HG03520 (cell line): ENCODE data around the gene BCL2.

ENCODE experiments used
- ATAC-seq: cut with Tn5 transposase; IDR thresholded peaks from one replicate; pipeline ENCODE4 v1.9.1; 2021; ENCODE audit warnings: mild to moderate bottlenecking, moderate library complexity; ENCODE audit not compliant: unreplicated experiment

Gene BCL2

DNA sequence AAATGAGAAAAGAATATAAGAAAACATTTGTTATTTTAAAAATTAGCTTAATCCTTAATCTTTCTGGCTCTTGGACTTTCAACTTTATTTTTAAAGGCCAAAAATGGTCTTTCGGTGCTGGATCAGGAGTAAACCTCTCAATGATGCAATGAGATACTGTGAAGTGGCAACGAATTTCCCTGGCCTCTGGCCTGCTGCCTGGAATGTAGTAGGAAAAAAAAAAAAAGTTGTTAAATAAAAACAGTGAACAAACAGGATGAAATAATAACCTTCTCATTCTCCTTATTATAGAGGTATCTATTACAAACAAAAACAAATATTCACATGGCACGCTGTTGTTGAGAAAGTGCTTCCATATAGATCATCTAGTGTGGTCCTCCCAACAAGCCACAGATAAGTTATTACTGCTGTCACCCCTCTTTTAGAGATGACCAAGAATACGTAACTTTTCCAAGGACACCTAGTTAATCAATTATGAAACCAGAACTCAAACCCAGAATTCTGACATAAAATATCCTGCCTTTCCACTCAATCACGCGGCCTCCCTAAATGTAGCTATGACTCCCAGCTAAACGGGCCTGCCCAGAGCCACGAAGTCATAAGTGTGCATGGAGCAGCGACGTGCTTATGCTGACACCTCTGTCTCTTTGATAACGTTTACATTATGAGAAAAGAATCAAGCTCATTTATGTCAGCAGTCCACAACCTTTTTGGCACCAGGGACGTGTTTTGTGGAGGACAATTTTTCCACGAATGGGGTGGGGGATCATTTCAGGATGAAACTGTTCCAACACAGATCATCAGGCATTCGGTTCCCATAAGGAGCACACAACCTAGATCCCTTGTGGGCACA is 170.9 kb downstream of the BCL2 start:
- no peak for ATAC-seq

DNA sequence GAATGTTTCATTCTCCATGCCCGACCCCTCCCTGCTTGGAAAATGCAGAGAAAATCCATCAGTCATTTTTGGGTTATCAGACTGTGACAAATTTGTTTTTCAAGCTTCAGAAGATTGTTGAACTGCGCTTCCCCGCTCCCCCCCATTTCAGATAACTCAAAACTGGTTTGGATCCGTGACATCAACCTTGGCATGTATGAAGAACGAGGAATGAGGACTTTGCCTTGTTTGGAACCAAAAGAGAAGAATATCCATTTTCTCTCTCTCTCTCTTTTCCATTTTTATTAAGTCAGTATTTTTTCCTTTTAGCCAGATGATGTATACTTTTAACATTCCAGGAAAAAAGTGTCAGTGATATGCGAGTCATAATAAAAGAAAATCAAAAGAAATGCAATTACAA is 171.6 kb downstream of the BCL2 start:
- ATAC-seq: no peak

DNA sequence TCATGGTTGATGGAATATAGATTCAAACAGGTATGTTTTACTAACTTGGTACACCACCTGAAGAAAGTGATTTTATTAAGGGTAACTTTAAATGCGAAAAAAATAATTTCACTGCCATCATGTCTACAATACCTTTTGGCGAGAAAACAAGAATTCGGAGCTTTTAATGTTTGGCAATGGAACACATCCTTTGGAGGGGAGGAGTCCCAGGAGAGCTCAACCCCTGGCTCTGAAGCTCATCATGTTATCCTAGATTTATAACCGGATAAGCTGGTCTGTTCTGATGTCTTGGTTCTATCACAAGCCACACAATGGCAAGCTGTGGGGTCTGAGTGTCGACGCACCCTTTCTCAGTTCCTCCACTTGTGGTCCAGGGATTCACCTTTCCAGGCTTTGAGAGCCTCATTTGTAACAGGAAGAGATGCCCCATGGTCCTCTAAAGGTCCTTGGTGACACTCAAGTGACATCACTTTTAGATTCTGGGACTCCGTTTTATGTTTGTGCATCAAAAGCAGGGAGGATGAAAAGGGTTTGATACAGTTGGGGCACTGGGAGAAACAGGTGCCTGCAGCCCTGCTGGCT is 172.7 kb downstream of the BCL2 start:
- no peak for ATAC-seq

DNA sequence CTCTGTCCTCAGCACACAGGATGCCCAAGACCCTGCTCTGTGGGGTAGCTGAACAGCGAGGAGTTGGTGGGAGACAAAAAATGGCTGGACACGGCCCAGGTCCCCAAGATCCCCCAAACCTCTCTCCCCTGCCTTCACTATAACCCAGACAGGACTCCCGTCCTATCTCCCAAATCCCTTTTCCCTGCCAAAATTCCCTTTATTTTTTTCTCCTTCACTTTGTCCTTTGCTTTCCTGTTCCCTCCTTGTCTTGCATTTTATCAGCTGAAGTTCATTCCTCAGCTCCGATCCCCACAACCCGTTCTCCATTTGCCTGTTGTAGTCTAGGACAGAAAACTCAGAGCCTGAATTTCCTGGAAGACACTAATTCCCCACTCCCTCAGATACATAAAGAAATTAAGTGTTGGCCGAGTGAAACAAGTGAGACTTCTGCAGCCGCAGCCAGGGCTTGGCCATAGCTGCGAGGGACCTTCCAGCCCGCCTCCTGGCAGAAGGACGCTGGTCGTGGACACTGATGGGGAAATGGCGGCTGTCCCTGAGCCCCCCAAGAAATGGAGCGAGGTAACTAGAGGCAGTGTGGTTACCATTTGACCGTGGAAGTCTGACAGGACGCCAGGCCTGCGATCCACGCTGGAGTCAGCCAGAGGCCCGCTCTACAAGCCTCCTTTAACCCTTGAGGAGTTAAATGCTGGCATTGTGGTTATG is 173.6 kb downstream of the BCL2 start:
- ATAC-seq: no peak

DNA sequence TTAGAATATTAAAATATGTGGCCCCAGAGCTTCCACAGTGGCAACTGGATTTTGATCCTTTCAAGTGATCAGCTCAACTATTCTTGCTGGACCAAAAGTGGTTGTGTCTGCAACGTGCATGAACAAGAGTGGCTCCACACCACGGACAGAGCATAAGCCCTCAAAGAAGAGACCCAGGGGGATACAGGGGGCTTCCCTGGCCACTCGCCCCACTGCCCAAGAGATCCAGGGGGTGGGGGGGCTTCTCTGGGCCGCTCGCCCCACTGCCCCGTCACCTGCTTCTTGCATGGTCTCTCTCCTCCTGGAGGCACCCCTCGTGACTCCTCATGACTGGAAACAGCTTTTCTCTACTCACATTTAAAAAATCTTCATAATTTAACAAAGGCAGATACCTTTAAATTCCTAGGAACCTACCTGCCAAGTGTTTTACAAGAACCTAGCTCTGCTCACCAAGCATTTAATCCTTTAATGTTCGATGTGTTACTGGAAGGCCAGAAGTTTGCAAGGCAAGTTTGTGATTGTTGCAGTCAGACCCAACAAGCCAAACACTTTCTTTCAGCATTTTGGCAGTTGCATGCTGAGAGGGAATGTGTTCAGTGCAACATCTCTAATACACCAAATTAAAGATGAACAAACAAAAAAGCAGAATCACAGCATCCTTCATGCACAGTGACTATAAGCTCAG is 174.3 kb downstream of the BCL2 start:
- no peak for ATAC-seq

DNA sequence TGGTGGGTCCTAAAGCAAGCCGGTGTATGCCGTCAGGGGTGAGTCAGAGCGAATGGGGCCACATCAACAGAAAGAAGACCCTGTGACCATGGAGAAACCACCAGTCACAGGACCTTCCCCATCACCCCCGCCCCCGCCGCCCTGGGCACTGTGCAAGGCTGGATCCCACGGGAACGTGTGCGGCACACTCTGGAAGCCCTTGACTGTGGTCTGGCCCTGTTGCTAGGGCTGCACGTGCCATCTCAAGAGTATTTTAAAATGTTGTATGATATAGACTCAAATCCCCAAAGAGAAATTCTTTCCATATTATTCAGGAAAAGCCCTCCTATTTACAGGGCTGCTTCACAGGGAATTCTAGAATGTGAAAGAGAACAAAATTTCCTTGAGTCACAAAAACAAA is 174.8 kb downstream of the BCL2 start:
- ATAC-seq: no peak

DNA sequence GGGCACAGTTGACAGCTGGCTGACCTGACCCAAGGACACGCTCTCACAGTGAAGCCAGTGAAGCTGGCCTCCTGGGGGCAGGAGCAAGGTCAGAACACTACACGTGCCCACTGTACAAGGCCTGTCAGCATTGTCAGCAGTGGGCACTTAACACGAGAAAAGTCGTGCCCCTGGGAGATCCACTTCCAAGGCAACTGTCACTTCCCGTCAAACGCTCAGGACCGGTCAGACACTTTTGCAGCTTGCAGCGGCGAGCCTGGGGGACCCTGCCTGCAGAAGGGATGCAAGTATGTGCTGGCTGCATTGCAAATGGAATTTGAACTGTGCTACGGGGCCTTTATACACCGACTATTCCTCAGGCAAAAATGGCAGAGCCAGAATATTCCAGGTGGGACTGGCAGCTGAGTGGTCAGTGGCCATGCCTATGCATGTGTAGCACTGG is 176.2 kb downstream of the BCL2 start:
- no peak for ATAC-seq

DNA sequence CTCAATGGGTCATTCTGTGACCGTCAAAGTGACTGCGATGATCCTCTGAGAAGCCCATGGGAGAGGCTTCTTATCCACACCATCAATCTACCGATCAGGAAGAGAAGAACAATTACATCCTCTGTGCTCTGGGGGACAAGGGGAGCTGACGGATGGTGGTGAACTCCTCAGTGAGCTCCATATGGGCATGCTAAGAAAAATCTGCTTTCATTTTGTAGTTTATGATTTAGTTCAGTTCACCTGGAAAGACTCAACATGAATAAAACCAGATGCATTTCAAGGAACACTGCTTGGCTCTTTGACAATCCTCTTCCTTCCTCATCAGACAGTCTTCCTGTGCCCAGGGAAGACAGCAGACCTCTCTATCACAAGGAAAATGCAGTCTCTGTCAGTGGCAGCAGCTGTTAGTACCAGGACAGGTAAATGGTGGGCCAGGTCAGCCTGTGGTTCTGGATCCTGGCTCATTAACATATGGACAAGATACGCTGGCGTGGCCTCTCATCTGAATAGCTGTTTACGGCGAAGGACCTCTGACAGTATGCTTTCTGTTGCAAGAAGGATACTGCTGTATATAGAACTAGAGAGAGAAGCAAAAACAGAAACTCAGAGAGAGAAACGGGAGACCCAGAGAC is 176.9 kb downstream of the BCL2 start:
- no peak for ATAC-seq

DNA sequence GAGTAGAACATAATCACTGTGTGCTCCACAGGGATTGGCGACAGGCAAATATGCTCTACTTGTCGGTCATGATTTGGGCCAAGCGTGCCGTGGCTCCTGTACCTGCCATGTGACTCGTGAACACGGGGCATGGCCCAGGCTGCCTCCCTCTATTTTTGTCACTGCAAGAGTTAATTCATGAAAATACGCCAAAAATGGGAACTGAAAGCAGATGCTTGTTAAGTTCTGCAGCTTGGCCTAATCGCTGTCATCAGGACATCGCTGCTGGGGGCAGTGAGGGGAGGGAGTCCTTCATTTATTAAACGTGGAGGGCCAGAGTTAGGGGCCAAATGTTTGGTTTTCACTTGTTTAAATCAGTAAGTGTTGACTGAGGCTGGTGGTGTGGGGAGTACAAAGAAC is 177.8 kb downstream of the BCL2 start:
- peak; percentile 50 for ATAC-seq

DNA sequence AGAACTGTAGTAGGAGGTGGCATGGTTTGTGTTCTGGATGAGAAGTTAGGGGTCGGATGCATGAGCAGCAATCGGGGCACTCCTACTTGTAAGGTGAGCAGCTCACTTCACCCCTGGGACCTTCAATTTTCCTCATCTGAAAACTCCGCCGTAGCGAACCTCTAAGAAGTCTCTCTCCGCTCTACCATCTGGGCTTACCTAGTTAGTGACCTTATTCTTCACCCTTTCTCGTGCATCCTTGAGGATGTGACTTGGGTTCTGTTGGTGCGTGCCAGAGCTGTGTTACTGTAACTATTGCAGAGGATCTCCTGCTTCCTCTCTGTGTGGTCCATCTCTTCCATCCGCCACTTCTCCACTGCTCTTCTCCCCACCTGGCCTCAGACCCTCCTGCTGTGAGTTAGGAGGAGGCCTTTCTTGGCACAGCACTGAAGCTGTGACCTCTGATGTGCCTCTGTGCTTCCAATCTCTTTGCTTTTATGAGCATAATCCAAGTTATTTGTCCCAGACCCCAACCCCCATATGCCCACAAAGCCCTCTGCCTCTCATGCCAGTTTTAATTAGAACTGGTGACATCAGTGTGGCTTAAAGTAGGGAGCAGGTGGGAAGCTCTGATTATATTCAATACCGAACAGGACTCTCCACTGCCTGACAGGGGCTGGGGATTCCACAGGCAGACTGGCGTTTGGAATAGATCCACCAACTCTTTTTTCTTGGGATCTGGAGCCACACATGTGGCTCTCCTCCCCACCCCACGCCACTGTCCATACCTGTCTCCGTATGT is 178.4 kb downstream of the BCL2 start:
- ATAC-seq: no peak

DNA sequence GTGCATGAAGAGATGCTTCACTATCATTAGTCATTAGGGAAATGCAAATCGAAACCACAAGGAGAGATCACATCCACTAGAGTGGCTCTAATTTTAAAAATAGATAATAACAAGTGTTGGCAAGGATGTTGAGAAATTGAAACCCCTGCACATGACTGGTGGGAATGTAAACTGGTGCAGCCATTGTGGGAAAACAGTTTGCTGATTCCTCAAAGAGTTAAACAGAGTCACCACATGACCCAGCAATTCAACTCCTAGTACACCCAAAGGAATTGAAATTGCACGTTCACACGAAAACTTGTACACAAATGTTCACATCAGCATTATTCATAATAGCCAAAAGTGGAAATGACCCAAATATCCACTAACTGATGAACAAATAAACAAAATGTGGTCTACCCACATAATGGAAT is 179.5 kb downstream of the BCL2 start:
- ATAC-seq: no peak

DNA sequence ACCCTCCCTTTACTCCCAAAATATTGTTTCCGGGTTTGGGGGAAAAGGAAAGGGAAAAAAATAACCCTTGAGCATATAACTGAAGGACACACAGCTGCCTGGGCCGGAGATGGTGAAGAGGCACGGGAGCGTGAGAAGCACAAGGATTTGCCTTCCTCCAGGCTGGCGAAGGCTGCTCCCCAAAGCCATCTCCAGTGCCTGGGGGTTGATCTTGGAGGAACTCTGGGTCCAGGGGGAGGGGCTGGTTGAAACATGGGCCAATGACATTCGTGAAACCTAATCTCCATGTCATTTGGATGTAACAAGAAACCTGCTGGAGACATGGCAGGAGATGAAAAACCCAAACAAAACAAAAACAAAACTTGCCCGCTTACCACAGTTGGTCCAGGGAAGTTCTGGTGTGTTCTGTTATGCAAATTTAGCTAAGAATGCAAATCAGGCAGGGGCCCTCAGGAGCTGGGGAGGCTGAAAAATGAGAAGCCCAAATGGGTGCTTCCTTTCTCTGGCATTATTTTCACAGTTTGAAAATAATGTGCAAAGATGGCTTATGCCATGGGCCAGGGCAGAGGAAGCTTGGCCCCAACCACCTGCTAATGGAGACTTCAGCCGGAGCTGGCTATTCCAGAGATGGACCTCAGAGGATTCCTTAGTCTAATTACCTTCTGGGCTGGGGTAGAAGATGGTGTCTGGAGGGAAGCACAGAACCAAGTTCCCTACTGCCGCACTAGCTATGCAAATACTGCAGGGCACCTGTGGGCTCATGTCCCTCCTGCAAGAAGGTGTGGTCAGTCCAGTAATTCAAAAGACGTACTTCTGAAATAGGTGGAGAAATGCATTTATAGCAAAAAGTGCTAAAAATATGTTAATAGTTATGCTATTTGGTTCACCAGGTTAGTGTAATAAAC is 180.9 kb downstream of the BCL2 start:
- peak; percentile 55 for ATAC-seq

DNA sequence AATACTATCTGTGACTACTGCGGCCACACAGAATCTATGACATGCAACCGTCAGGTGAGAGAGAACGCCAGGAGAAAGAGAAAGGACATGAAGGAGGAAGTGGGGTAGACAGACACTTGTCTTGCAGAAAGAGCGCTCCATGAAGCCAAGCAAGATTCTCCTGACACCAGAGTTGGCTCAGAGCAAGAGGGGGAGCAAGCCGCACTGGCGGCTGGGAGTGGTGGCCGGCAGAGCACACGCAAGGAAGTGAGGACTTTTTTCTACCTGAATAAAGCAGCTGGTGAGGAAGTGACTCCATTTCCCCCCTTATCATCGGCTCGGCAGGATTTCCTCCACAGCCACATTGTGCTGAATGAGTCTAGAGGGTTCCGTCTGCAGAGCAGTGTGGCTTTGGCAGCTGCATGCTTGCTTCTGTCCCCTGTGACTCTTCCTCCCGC is 181.6 kb downstream of the BCL2 start:
- ATAC-seq: peak; percentile 21

DNA sequence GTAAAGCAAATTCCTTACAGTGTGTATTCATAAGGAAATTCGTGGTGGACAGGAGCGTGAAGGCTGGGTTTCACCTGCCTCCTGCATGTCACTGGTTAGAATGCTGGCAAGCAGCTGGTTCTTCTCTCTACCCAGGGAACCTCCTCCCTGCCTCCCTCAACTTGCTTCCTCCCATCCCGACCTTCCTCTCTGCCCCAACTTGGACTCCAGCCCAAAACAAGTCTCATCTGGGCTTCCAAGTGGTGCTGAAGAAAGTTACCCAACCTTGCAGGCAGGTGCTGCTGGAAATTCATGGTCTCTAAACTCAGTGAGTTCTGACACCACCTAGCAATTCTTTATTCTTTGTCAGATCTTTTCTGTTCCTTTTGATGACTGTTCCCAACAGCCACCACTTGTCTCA is 184.5 kb downstream of the BCL2 start:
- ATAC-seq: no peak

DNA sequence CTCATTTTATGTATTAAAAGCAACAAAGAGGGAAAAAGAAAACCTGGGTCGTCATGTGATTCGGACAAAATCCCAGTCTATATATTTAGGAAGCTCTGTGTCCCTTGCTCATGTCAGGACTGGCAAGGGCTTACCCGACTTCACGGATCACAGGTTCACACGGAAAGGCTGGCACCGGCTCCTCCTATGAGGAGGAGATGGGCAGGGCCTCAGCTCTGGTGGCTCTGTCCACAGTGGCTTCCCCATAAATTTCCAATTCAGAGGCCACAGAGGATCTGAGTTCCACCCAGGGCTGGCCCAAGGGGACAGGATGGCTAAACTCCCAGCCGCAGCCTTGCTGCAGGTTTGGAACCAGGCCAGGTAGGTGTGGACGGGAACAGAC is 186.8 kb downstream of the BCL2 start:
- no peak for ATAC-seq

DNA sequence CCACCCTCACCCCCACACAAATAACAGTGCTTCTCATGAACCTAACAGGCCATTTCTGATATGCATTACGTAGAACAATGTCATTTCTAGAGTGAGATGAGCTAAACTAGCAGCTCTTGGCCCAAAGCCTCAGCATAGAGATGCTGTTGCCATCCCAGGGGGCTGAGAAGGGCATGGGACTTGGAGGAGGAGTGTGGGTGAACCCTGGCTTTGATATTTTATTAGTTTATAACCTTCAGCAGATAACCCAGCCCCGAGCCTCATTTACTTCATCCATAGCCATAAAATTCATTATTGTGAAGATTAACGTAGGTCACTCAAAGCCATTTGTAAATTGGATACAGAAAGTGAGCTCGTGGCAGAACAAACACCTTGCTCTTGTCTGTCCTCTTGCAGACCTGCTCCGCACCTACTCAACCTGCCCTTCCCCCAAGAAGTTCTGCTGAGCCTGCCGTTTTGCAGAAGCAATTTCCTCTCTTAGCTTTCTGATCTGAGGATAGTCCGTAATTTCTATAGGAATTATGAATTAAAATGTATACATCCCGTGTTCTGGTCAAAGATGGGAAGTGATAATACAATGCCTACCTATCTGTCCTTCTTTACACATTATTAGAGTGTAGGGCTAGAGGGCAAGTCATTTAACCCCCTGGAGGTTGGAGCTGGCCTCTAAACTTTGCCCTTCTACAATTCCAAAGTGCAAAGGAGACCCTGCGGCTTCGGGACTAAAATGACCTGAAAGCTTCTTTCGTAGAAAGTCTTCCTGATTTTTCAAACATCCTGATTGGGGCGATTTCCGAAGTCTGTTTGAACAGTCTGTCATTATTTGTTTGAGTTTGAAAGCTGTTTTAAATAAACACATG is 187.4 kb downstream of the BCL2 start:
- no peak for ATAC-seq

DNA sequence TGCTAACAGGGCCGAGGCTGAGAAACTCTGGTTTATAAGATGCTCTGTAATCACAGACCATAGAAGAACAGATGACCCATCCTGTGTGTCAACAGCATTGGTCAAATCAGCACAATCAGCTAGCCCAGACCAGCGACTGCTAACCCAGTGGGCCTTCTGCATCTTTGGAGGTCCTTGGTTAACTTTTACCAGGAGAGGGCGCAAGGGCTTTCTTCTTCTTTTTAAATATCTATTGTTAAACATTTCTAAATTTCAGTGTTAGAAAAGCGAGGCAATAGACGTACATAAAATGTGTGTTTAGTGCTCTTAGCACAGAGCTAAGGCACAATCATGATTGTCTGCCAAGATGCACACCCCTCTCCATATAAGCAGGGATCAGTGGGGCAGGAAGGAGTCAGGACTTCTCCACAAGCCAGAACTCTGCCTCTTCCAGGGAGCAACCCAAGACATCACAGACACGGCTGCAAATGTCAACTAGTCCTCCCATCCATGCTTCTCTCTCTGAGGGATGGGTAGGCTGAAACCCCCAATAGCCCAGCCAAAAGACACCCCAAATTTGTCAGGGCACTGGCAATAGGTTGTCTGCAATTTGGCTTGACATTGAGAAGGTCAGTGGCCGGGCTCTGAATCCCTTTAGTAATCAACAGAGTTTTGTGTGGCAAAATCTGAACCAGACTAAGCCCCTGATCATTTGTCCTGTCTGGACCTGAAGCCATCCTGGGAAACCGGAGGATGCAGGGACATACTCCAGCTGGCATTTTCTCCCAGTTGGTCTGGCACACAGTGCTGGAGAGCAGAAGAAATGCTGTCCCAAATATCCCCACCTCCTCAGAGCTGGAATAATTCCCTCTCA is 188.2 kb downstream of the BCL2 start:
- ATAC-seq: no peak
